IMR-90 (cell line): ENCODE results near the gene SUPT16H. TPM values are rescaled to one million over a fixed set of nuclear protein-coding genes. Genes with fewer than 3 reads are reported as not detected.

Source experiments
- ATAC-seq: fragments of 200-7000 bp; cut with Tn5 transposase; 2 replicates; pipeline ENCODE4 v1.9.1; 2020; ENCODE audit warnings: low read depth, mild to moderate bottlenecking, moderate library complexity
- BruUV-seq: library from RNA; stranded (reverse); fragments of 400-500 nt; replicated peaks from 2 replicates; lab custom pipeline; 2021; lab: Mats Ljungman, UMichigan
- CTCF ChIA-PET: fragments of 300-600 bp; formaldehyde crosslinking; extraction: SDS; loops from one replicate; lab custom pipeline; 2021; ENCODE audit warnings: antibody characterized with exemption; lab: Yijun Ruan, JAX
- POLR2A ChIA-PET: fragments of 300-600 bp; sonication (Branson Sonifier 250); formaldehyde crosslinking; loops from one replicate; lab custom pipeline; 2022; ENCODE audit warnings: antibody characterized with exemption; ENCODE audit not compliant: unreplicated experiment; lab: Charles Lee
- DNase-seq: peaks from one replicate; pipeline ENCODE4 v3.0.0; 2013
- H2AFZ ChIP-seq: replicated peaks from 2 replicates; pipeline ENCODE3; 2013; ENCODE audit warnings: low read length, mild to moderate bottlenecking; ENCODE audit not compliant: poor library complexity
- H2AK5ac ChIP-seq: 2 replicates; pipeline ENCODE4 v1.6.1; 2013; ENCODE audit warnings: low read depth, low read length, inconsistent platforms
- H2AK9ac ChIP-seq: replicated peaks from 2 replicates; pipeline ENCODE3; 2013; ENCODE audit warnings: mild to moderate bottlenecking, low read depth, low read length, moderate library complexity; ENCODE audit not compliant: poor library complexity
- H2BK120ac ChIP-seq: 2 replicates; pipeline ENCODE4 v1.6.1; 2013; ENCODE audit warnings: low read depth, low read length, inconsistent platforms
- H2BK15ac ChIP-seq: 3 replicates; pipeline ENCODE4 v1.6.1; 2013; ENCODE audit warnings: low read depth, low read length, inconsistent platforms
- H2BK20ac ChIP-seq: 2 replicates; pipeline ENCODE4 v1.6.1; 2013; ENCODE audit warnings: low read depth, mild to moderate bottlenecking, inconsistent platforms, low read length, moderate library complexity
- H2BK5ac ChIP-seq: 2 replicates; pipeline ENCODE4 v1.6.1; 2013; ENCODE audit warnings: mild to moderate bottlenecking, low read depth, low read length, inconsistent platforms; ENCODE audit not compliant: poor library complexity, severe bottlenecking
- H3K14ac ChIP-seq: replicated peaks from 2 replicates; pipeline ENCODE4 v1.6.1; 2013; ENCODE audit warnings: low read depth, low read length, inconsistent platforms
- H3K18ac ChIP-seq: 2 replicates; pipeline ENCODE4 v1.6.1; 2013; ENCODE audit warnings: low read depth, low read length, control low read depth
- H3K23ac ChIP-seq: 2 replicates; pipeline ENCODE4 v1.6.1; 2013; ENCODE audit warnings: low read depth, low read length, inconsistent platforms
- H3K27ac ChIP-seq: 2 replicates; pipeline ENCODE4 v1.5.1; 2013; ENCODE audit warnings: mild to moderate bottlenecking, control low read depth, low read length; ENCODE audit not compliant: insufficient read depth
- H3K27me3 ChIP-seq: 2 replicates; pipeline ENCODE4 v1.6.1; 2013; ENCODE audit warnings: low read length; ENCODE audit not compliant: control insufficient read depth, insufficient read depth
- H3K36me3 ChIP-seq: 2 replicates; pipeline ENCODE4 v1.6.1; 2013; ENCODE audit warnings: low read length, mixed read lengths; ENCODE audit not compliant: control insufficient read depth, insufficient read depth
- H3K4ac ChIP-seq: 2 replicates; pipeline ENCODE4 v1.6.1; 2013; ENCODE audit warnings: low read depth, low read length, inconsistent platforms
- H3K4me1 ChIP-seq: 2 replicates; pipeline ENCODE4 v1.6.1; 2013; ENCODE audit warnings: low read length, mixed read lengths; ENCODE audit not compliant: control insufficient read depth, insufficient read depth
- H3K4me2 ChIP-seq: 2 replicates; pipeline ENCODE4 v1.6.1; 2013; ENCODE audit warnings: low read depth, mild to moderate bottlenecking, control low read depth, low read length, moderate library complexity
- H3K4me3 ChIP-seq: 2 replicates; pipeline ENCODE4 v1.5.1; 2013; ENCODE audit warnings: low read depth, mild to moderate bottlenecking, control low read depth, low read length, moderate library complexity; ENCODE audit not compliant: insufficient read depth
- H3K56ac ChIP-seq: 2 replicates; pipeline ENCODE4 v1.6.1; 2013; ENCODE audit warnings: low read length, inconsistent platforms; ENCODE audit not compliant: insufficient read depth; ENCODE audit errors: extremely low read depth
- H3K79me1 ChIP-seq, 2 experiments: 2 replicates each; pipeline ENCODE4 v1.6.1; 2013; ENCODE audit warnings: low read length in 2 of 2, inconsistent platforms in 1 of 2, low read depth in 1 of 2
- H3K9ac ChIP-seq: 2 replicates; pipeline ENCODE4 v1.6.1; 2013; ENCODE audit warnings: low read depth, low read length, control low read depth
- H3K9me1 ChIP-seq: 2 replicates; pipeline ENCODE4 v1.6.1; 2013; ENCODE audit warnings: low read length, inconsistent platforms; ENCODE audit not compliant: insufficient read depth
- H3K9me3 ChIP-seq: 2 replicates; pipeline ENCODE4 v1.6.1; 2013; ENCODE audit warnings: low read length; ENCODE audit not compliant: control insufficient read depth, insufficient read depth
- H4K20me1 ChIP-seq: 2 replicates; pipeline ENCODE4 v1.6.1; 2013; ENCODE audit warnings: low read length, inconsistent platforms; ENCODE audit not compliant: insufficient read depth
- H4K5ac ChIP-seq: 2 replicates; pipeline ENCODE4 v1.6.1; 2013; ENCODE audit warnings: mild to moderate bottlenecking, low read depth, low read length, control low read depth
- H4K8ac ChIP-seq, 2 experiments: 2 replicates each; pipeline ENCODE4 v1.6.1; 2013; ENCODE audit warnings: low read depth in 2 of 2, low read length in 2 of 2, control low read depth in 1 of 2, inconsistent platforms in 1 of 2
- H4K91ac ChIP-seq: 2 replicates; pipeline ENCODE4 v1.6.1; 2013; ENCODE audit warnings: low read depth, low read length, inconsistent platforms; ENCODE audit not compliant: insufficient read depth
- BHLHE40 ChIP-seq: fragments of 150-350 bp; IDR thresholded peaks from 2 replicates; pipeline ENCODE4 v1.6.1; 2016; ENCODE audit warnings: mild to moderate bottlenecking, low read depth, low read length
- CEBPB ChIP-seq: IDR thresholded peaks from 2 replicates; pipeline ENCODE4 v1.6.1; 2012; ENCODE audit warnings: low read depth, low read length, improper control_type of control experiment
- CHD1 ChIP-seq: IDR thresholded peaks from 2 replicates; pipeline ENCODE4 v1.6.1; 2012; ENCODE audit warnings: low read depth, low read length, improper control_type of control experiment
- FOS ChIP-seq: fragments of 150-350 bp; IDR thresholded peaks from 2 replicates; pipeline ENCODE4 v1.6.1; 2016; ENCODE audit warnings: low read depth, low read length
- MAFK ChIP-seq: IDR thresholded peaks from 2 replicates; pipeline ENCODE4 v1.6.1; 2012; ENCODE audit warnings: low read depth, low read length, improper control_type of control experiment
- MAZ ChIP-seq: IDR thresholded peaks from 2 replicates; pipeline ENCODE4 v1.6.1; 2012; ENCODE audit warnings: low read depth, mild to moderate bottlenecking, low read length, improper control_type of control experiment, moderate library complexity, borderline replicate concordance
- MXI1 ChIP-seq: IDR thresholded peaks from 2 replicates; pipeline ENCODE4 v1.6.1; 2012; ENCODE audit warnings: low read depth, mild to moderate bottlenecking, low read length, moderate library complexity, borderline replicate concordance
- NFE2L2 ChIP-seq: fragments of 150-350 bp; IDR thresholded peaks from 2 replicates; pipeline ENCODE4 v1.6.1; 2016; ENCODE audit warnings: low read depth, mild to moderate bottlenecking, low read length
- RAD21 ChIP-seq: IDR thresholded peaks from 2 replicates; pipeline ENCODE4 v1.6.1; 2012; ENCODE audit warnings: low read length, improper control_type of control experiment
- RCOR1 ChIP-seq: IDR thresholded peaks from 2 replicates; pipeline ENCODE4 v1.6.1; 2012; ENCODE audit warnings: mild to moderate bottlenecking, low read length, improper control_type of control experiment; ENCODE audit not compliant: insufficient replicate concordance
- SMC3 ChIP-seq: fragments of 150-350 bp; IDR thresholded peaks from 2 replicates; pipeline ENCODE4 v1.6.1; 2016; ENCODE audit warnings: low read depth, mild to moderate bottlenecking, antibody characterized with exemption, low read length, moderate library complexity
- WGBS, 2 experiments: methylation state at CpG; one replicate each; pipeline versions ENCODE4 v1.1.5 to v1.1.7; 2013; ENCODE audit warnings: missing lambda C conversion rate in 2 of 2; ENCODE audit not compliant: insufficient read length in 1 of 2; ENCODE audit errors: extremely low coverage in 2 of 2; 5-methylcytosine and 5-hydroxymethylcytosine counted together
- dilution Hi-C: fragments of 300-500 bp; cut with HindIII; formaldehyde crosslinking; loops from one replicate; pipeline ENCODE4 v1.14.3; 2018; ENCODE audit warnings: low sequenced_read_pairs; ENCODE audit not compliant: unreplicated experiment
- in situ Hi-C: fragments of 300-500 bp; cut with MboI; formaldehyde crosslinking; loops from 3 replicates; pipeline ENCODE4 v1.14.3; 2019; ENCODE audit warnings: low sequenced_read_pairs, inconsistent platforms, mixed read lengths
- intact Hi-C: fragments of 100-400 bp; cut with micrococcal nuclease; formaldehyde crosslinking; loops from 2 replicates; pipeline ENCODE4 v1.10.0; 2022
- polyA plus RNA-seq, 3 experiments: library from polyadenylated mRNA; depleted of rRNA; stranded (reverse); fragments of >200 nt; gene quantifications; 2 replicates each; pipeline ENCODE4 v1.2.3, GENCODE V29; 2012; ENCODE audit warnings: low replicate concordance in 1 of 3
- total RNA-seq: library from RNA; depleted of rRNA; stranded (reverse); fragments of >200 nt; gene quantifications from 2 replicates; pipeline ENCODE4 v1.2.3, GENCODE V29; 2012

The SUPT16H gene
- total and polyA plus RNA-seq, 2 of the 4 experiments (the other 2 are of a cell fraction), result 50.6 to 103 TPM

GRCh38 chr14:21383848-21384493 is at the start of gene SUPT16H (continued):
- TF ChIP-seq MAZ (peak; percentile 79; the same call in 1 of the 2 replicates), MAFK (peak; percentile 85), CEBPB (no peak), NFE2L2 (no peak)

DNA sequence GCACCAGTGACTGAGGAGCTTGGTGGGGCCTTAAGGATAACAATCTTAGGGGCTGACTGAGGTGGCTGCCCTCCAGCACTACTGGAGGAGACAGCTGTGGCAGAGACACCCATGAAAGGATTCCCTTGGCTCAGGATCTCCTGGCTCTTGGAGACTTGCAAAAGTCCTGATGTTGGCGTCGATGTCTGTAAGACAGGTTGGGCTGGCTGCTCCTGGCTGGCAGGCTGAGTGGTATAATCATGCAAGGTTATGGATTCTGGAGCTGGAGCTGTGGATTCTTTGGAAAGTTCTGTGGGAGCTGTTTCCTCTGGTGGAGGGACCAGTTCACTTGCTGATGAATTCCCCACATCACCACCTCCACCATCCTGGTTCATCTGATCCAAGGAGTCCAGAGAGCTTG is 47.3 kb upstream of the SUPT16H start:
- DNase-seq, result no peak
- TF ChIP-seq MAZ (no peak), SMC3 (no peak), BHLHE40 (no peak), RCOR1 (no peak), MXI1 (no peak), FOS (no peak), CEBPB (no peak), MAFK (no peak), RAD21 (no peak), CHD1 (no peak)
- no peaks in the 10 kb centered on the region for H3K27me3 ChIP-seq
- no peak overlapping the region for H3K4me3 ChIP-seq
- no peak overlapping the region for H3K4me2 ChIP-seq
- H3K56ac ChIP-seq, result no peak overlapping the region
- H3K4me1 ChIP-seq, result no peaks in the 10 kb centered on the region
- H3K18ac ChIP-seq, result no peak overlapping the region
- in situ Hi-C loops, result no loop called here
- ATAC-seq, result no peak
- no peak overlapping the region for H3K23ac ChIP-seq
- no peak overlapping the region for H2AFZ ChIP-seq
- intact Hi-C loops, result loop anchor here (5.0 kb wide), 1 partner anchor 34 kb away; no protein-coding TSS in a partner anchor
- no peaks in the 10 kb centered on the region for H3K9me3 ChIP-seq
- peaks cover 19% of the 10 kb centered on the region for H4K20me1 ChIP-seq
- peaks cover 36 to 48% of the 10 kb centered on the region in 2 experiments for H3K79me1 ChIP-seq
- H4K91ac ChIP-seq, result no peak overlapping the region
- no peak overlapping the region for H2AK5ac ChIP-seq
- ChIA-PET CTCF (no interaction called here), POLR2A (no interaction called here)
- peaks cover 19% of the 10 kb centered on the region; the same call in 1 of the 2 replicates for H3K9me1 ChIP-seq
- no peak overlapping the region for H2BK5ac ChIP-seq
- H3K36me3 ChIP-seq, result peaks cover 39% of the 10 kb centered on the region
- no peak overlapping the region for H2BK15ac ChIP-seq
- BruUV-seq, result TSS peak; percentile 63
- no peak overlapping the region for H2BK120ac ChIP-seq
- no peak overlapping the region for H2BK20ac ChIP-seq
- no peak overlapping the region for H3K4ac ChIP-seq
- no peak overlapping the region for H3K9ac ChIP-seq
- no peak overlapping the region for H4K8ac ChIP-seq
- dilution Hi-C loops, result no loop called here
- no peak overlapping the region for H3K14ac ChIP-seq
- no peak overlapping the region for H4K5ac ChIP-seq
- no peak overlapping the region for H3K27ac ChIP-seq
- no peak overlapping the region for H2AK9ac ChIP-seq
- WGBS, 2 experiments, result no CpG with 5 or more reads among the region's 2 CpGs
